Measurements from ENCODE around the gene AKAP1. TPM values are rescaled to one million over a fixed set of nuclear protein-coding genes. Genes with fewer than 3 reads are reported as not detected.

Gene AKAP1
- total RNA-seq, 1 donor from 2014 or later: 214 TPM

DNA sequence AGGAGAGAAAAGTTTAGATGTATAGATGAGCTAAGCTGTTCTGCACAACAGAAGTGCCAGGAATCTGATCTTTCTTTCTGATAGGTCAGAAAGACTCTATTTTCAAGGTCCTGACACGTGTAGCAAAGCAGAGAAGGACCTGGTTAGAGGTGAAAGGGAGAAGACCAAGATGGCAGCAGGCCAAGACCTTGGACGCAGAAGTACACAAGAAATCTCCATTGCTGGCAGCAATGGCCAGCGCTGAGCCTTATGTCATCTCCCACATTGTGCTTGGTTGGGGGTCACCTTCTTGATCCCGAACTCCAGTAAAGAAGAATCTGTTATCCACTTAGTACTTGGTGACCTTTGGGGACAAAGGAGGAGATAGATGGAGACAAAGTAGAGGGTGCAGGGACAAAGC, 41.8 kb upstream of the AKAP1 start:
- Histone ChIP-seq H3K27me3 (ENCODE audit: low read depth) (peaks cover 57% of the 10 kb centered on the region), H3K27ac (replicated peaks) (no peak overlapping the region), H3K4me3 (no peak overlapping the region), H3K9me3 (replicated peaks) (no peaks in the 10 kb centered on the region), H3K36me3 (no peaks in the 10 kb centered on the region), H3K4me1 (peaks cover 14% of the 10 kb centered on the region)
- TF ChIP-seq, protein P1, sequence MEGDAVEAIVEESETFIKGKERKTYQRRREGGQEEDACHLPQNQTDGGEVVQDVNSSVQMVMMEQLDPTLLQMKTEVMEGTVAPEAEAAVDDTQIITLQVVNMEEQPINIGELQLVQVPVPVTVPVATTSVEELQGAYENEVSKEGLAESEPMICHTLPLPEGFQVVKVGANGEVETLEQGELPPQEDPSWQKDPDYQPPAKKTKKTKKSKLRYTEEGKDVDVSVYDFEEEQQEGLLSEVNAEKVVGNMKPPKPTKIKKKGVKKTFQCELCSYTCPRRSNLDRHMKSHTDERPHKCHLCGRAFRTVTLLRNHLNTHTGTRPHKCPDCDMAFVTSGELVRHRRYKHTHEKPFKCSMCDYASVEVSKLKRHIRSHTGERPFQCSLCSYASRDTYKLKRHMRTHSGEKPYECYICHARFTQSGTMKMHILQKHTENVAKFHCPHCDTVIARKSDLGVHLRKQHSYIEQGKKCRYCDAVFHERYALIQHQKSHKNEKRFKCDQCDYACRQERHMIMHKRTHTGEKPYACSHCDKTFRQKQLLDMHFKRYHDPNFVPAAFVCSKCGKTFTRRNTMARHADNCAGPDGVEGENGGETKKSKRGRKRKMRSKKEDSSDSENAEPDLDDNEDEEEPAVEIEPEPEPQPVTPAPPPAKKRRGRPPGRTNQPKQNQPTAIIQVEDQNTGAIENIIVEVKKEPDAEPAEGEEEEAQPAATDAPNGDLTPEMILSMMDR (IDR thresholded peaks at IDR 0.05; ENCODE audit: borderline replicate concordance): no peak
- intact Hi-C loops (cut with micrococcal nuclease): no loop called here
- DNase-seq: no peak

DNA sequence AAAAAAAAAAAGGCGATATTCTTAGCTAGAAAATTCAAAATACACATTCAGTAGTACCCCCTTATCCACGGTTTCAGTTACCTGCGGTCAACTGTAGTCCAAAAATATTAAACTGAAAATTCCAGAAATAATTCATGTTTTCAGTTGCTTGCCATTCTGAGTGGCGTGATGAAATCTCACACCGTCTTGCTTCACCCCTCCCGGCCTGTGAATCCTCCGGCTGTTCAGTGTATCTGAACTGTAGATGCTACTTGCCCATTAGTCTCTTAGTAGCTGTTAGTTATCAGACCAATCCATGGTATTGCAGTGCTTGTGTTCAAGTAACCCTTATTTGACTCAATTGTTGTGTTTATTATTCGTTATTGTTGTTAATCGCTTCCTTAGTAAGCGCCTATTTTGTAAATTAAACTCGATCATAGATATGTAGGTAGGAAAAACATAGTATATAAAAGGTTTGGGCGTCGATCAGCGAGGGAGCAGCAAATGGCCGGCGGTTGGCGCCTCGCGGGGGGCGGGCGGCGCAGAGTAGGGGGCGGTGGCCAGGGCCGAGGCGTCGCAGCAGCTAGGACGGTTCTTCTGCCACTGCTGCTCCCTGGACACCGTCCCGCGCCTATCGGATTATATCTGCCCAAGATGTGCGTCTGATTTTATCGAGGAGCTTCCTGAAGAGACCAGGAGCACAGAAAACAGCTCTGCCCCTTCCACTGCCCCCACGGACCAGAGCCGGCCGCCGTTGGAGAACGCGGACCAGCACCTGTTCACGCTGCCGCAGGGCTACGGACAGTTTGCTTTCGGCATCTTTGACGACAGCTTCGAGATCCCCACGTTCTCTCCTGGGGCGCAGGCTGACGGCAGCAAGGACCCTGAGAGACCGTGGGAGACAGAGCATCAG, 39.8 kb upstream of the AKAP1 start:
- no peak overlapping the region for H3K27ac ChIP-seq (replicated peaks)
- intact Hi-C loops (cut with micrococcal nuclease): no loop called here
- peaks cover 19% of the 10 kb centered on the region for H3K4me1 ChIP-seq
- H3K9me3 ChIP-seq (replicated peaks): no peaks in the 10 kb centered on the region
- no peaks in the 10 kb centered on the region for H3K36me3 ChIP-seq
- TF ChIP-seq, protein P1 (IDR thresholded peaks at IDR 0.05; ENCODE audit: borderline replicate concordance): no peak
- peaks cover 57% of the 10 kb centered on the region for H3K27me3 ChIP-seq (ENCODE audit: low read depth)
- DNase-seq: no peak
- H3K4me3 ChIP-seq: peak overlapping the region; percentile 63

DNA sequence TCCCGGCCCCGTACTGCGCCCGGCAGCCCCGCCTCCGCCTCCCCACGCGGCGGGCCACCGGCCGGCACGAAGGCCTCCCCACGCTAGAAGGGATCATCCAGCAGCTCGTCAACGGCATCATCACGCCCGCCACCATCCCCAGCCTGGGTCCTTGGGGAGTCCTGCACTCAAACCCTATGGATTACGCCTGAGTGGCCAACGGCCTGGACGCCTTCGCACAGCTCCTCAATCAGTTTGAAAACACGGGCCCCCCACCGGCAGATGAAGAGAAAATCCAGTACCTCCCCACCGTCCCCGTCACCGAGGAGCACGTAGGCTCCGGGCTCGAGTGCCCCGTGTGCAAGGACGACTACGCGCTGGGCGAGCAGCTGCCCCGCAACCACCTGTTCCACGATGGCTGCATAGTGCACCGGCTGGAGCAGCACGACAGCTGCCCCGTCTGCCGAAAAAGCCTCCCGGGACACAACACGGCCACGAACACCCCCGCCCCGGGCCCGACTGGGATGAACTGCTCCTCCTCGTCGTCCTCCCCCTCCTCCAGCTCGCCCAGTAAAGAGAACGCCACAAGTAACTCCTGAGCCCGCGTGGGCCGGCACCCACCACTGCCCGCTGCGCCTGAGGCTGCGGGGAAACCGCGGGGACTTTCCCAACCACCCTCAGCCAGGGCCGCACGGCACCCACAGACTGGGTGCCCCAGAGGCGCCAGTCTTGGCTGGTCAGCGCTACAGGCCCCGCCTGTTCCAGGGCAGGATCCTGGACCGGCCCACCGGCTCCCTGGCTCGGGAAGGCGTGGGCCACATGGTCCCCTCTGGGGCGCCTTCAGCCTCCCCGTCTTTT, 39.0 kb upstream of the AKAP1 start:
- Histone ChIP-seq H3K27me3 (ENCODE audit: low read depth) (peaks cover 57% of the 10 kb centered on the region), H3K4me3 (peak overlapping the region; percentile 63), H3K27ac (replicated peaks) (no peak overlapping the region), H3K4me1 (peaks cover 28% of the 10 kb centered on the region), H3K36me3 (no peaks in the 10 kb centered on the region), H3K9me3 (replicated peaks) (no peaks in the 10 kb centered on the region)
- TF ChIP-seq, protein P1 (IDR thresholded peaks at IDR 0.05; ENCODE audit: borderline replicate concordance): no peak
- no peak for DNase-seq
- intact Hi-C loops (cut with micrococcal nuclease): no loop called here

DNA sequence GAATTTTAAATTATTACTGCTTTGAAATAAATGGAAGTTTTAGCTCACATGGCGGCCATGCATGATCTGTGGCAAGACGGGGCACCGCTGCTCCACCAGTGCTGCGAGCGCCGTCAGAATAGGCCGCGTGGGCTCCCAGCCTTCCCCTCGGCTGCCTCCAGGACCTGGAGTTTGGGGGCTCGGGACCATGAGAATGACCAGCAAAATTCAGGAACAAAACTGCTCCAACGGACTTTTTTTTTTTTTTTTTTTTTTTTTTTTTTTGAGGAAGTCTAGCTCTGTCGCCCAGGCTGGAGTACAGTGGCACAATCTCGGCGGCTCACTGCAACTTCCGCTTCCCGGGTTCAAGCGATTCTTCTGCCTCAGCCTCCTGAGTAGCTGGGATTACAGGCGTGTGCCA, 38.3 kb upstream of the AKAP1 start:
- H3K27ac ChIP-seq (replicated peaks): no peak overlapping the region
- DNase-seq: no peak
- H3K36me3 ChIP-seq: no peaks in the 10 kb centered on the region
- peaks cover 57% of the 10 kb centered on the region for H3K27me3 ChIP-seq (ENCODE audit: low read depth)
- peak overlapping the region; percentile 63 for H3K4me3 ChIP-seq
- TF ChIP-seq, protein P1 (IDR thresholded peaks at IDR 0.05; ENCODE audit: borderline replicate concordance): no peak
- intact Hi-C loops (cut with micrococcal nuclease): no loop called here
- H3K9me3 ChIP-seq (replicated peaks): no peaks in the 10 kb centered on the region
- peaks cover 34% of the 10 kb centered on the region for H3K4me1 ChIP-seq

DNA sequence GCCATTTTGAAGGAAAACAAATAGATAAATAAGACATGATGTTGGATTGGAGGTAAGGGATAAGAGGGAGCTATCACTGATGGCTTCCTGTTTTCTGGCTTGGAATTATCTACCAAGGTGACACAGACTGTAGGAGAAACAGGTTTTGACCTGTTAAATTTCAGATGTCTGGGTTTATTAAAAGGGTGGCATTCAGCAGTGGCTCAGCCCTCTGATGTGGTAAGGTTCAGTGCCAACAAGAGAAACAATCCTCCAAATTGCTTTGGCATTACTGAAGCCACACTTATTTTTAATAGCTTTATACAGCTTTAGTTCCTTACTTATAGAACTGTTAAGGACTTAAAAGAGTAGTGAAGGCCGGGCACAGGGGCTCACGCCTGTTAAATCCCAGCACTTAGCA, 37.0 kb upstream of the AKAP1 start:
- H3K4me1 ChIP-seq: peaks cover 34% of the 10 kb centered on the region

More for the DNA sequence above, 37.0 kb upstream of the AKAP1 start:
- TF ChIP-seq, protein P1 (IDR thresholded peaks at IDR 0.05; ENCODE audit: borderline replicate concordance): no peak
- Histone ChIP-seq H3K4me3 (no peak overlapping the region), H3K36me3 (no peaks in the 10 kb centered on the region), H3K27ac (replicated peaks) (no peak overlapping the region), H3K9me3 (replicated peaks) (no peaks in the 10 kb centered on the region), H3K27me3 (ENCODE audit: low read depth) (peaks cover 51% of the 10 kb centered on the region)
- DNase-seq: no peak
- intact Hi-C loops (cut with micrococcal nuclease): no loop called here

All from left ventricle myocardium inferior (tissue), 1 donor.